DOHH2 (cell line): ENCODE results near the gene PTX4.

Experiments used
- H3F3A ChIP-seq: fragments of 200-600 bp; sonication (generic), shearing (Covaris generic); 2 replicates; pipeline ENCODE4 v1.6.0; 2016; ENCODE audit warnings: antibody characterized with exemption, mild to moderate bottlenecking; ENCODE audit not compliant: control insufficient read depth, insufficient read depth
- H3K27ac ChIP-seq: fragments of 200-600 bp; sonication (generic); 2 replicates; pipeline ENCODE4 v1.5.1; 2014; ENCODE audit warnings: low read depth, mild to moderate bottlenecking, low read length, moderate library complexity
- H3K27me3 ChIP-seq: fragments of 200-600 bp; sonication (generic); 2 replicates; pipeline ENCODE4 v1.6.1; 2014; ENCODE audit warnings: mild to moderate bottlenecking, low read length, mixed read lengths; ENCODE audit not compliant: control insufficient read depth
- H3K36me3 ChIP-seq: fragments of 200-600 bp; sonication (generic); 2 replicates; pipeline ENCODE4 v1.6.1; 2014; ENCODE audit warnings: mild to moderate bottlenecking, low read length, moderate library complexity, mixed read lengths; ENCODE audit not compliant: control insufficient read depth
- H3K4me1 ChIP-seq: fragments of 200-600 bp; sonication (generic); 2 replicates; pipeline ENCODE4 v1.6.1; 2014; ENCODE audit warnings: mild to moderate bottlenecking, low read length, mixed read lengths; ENCODE audit not compliant: control insufficient read depth
- H3K4me2 ChIP-seq: fragments of 200-600 bp; sonication (generic); 2 replicates; pipeline ENCODE4 v1.6.0; 2014; ENCODE audit warnings: mild to moderate bottlenecking, low read length, moderate library complexity
- H3K4me3 ChIP-seq: fragments of 200-600 bp; sonication (generic); 2 replicates; pipeline ENCODE4 v1.5.1; 2014; ENCODE audit warnings: mild to moderate bottlenecking, low read length, mixed read lengths
- H3K79me2 ChIP-seq: fragments of 200-600 bp; sonication (generic); 2 replicates; pipeline ENCODE4 v1.6.1; 2014; ENCODE audit warnings: mild to moderate bottlenecking, low read length, mixed read lengths; ENCODE audit not compliant: control insufficient read depth
- H3K9me2 ChIP-seq: fragments of 200-600 bp; sonication (generic); replicated peaks from 2 replicates; pipeline ENCODE4 v1.6.1; 2014; ENCODE audit warnings: mild to moderate bottlenecking, low read length, mixed read lengths; ENCODE audit not compliant: control insufficient read depth
- H3K9me3 ChIP-seq: fragments of 200-600 bp; sonication (generic); 2 replicates; pipeline ENCODE4 v1.6.1; 2014; ENCODE audit warnings: antibody characterized with exemption, low read length, mixed read lengths; ENCODE audit not compliant: control insufficient read depth, insufficient read depth
- H4K20me1 ChIP-seq: fragments of 200-600 bp; sonication (generic); 2 replicates; pipeline ENCODE4 v1.6.0; 2014; ENCODE audit warnings: low read depth, mild to moderate bottlenecking, antibody characterized with exemption, low read length, moderate library complexity; ENCODE audit not compliant: control insufficient read depth, insufficient read depth
- CTCF ChIP-seq: fragments of 200-600 bp; sonication (generic); IDR thresholded peaks from one replicate; pipeline ENCODE4 v1.5.1; 2014; ENCODE audit warnings: antibody characterized with exemption, mild to moderate bottlenecking, low read depth, low read length; ENCODE audit not compliant: poor library complexity, severe bottlenecking
- EZH2phosphoT487 ChIP-seq: fragments of 200-600 bp; sonication (generic); IDR thresholded peaks from 2 replicates; pipeline ENCODE4 v1.6.1; 2017; ENCODE audit warnings: borderline replicate concordance, mild to moderate bottlenecking, antibody characterized with exemption, low read length, moderate library complexity, mixed read lengths

PTX4 gene

DNA sequence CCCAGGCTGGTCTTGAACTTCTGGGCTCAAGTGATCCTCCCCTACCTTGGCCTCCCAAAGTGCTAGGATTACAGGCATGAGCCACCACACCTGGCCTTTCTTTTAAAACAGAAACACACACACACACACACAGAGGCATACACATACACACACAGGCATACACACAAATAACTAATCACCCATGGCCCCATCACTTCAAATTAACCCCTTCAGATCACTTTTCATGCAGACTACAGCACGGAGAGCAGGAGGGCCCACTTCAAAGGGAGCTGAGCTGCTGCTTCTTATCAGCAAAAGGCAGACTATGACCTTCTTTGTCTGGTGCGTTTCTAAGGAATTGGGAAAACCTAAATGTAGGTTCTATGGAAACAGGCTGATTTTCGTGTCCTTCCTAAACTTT, 15.8 kb downstream of the PTX4 start:
- TF ChIP-seq EZH2phosphoT487 (no peak), CTCF (no peak)
- H3K79me2 ChIP-seq: peaks cover 76% of the 10 kb centered on the region
- peaks cover 56% of the 10 kb centered on the region for H3K4me1 ChIP-seq
- H3K9me3 ChIP-seq: no peaks in the 10 kb centered on the region
- H3K4me3 ChIP-seq: peak overlapping the region; percentile 40; the same call in 1 of the 2 replicates
- H3F3A ChIP-seq: peaks cover 6% of the 10 kb centered on the region; the same call in 1 of the 2 replicates
- peak overlapping the region; percentile 94 for H3K4me2 ChIP-seq
- H3K9me2 ChIP-seq: no peaks in the 10 kb centered on the region
- H4K20me1 ChIP-seq: no peaks in the 10 kb centered on the region
- H3K36me3 ChIP-seq: 0 out of 2 replicates have a peak, but pooled peaks cover 4% of the 10 kb centered on the region
- no peak overlapping the region for H3K27ac ChIP-seq
- H3K27me3 ChIP-seq: no peaks in the 10 kb centered on the region

GRCh38 chr16:1471569-1472194, 17.1 kb downstream of the PTX4 start:
- TF ChIP-seq CTCF (no peak), EZH2phosphoT487 (no peak)
- Histone ChIP-seq H3K4me3 (peak overlapping the region; percentile 74), H4K20me1 (no peaks in the 10 kb centered on the region), H3K79me2 (peaks cover 88% of the 10 kb centered on the region), H3F3A (peaks cover 6% of the 10 kb centered on the region; the same call in 1 of the 2 replicates), H3K9me2 (no peaks in the 10 kb centered on the region), H3K9me3 (no peaks in the 10 kb centered on the region), H3K4me2 (peak overlapping the region; percentile 94), H3K27ac (peak overlapping the region; percentile 79), H3K27me3 (no peaks in the 10 kb centered on the region), H3K4me1 (peaks cover 56% of the 10 kb centered on the region), H3K36me3 (0 out of 2 replicates have a peak, but pooled peaks cover 4% of the 10 kb centered on the region)

DNA sequence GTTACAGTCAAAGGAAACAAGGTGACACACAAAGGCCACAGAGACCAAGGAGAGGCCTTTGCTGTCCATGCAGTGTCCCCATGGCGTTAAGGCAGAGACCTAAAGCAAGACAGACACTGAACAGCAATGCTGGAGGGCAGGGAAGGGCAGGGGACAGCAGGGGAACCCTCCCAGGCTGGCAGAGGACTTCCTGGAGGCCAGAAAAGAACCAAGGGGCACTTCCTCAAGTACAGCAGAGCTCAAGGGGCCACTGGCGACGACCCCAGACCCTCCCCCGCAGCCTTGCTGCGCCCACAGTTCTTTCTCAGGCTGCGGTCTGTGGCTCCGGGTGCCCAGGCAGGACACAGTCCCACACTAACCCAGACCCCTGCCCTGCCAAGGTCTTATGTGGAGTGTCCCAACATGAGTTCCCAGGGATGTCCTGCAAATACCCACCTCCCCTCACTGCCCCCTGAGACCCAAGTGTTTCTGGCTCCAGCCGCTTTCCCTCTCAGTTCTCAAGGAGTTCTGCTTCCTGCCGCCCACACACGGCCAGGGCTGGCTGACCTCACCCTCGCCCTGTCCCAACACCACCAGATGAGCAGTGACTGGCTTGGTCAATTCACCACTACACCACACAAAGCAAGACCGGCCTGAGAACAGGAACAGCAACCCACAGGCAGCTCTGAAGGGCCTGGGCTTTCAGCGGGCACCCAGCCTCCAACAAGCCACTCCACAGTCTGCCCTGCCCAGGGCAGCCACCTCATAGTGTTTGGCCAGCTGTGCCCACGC, 18.1 kb downstream of the PTX4 start:
- no peaks in the 10 kb centered on the region for H3K27me3 ChIP-seq
- TF ChIP-seq EZH2phosphoT487 (no peak), CTCF (no peak)
- peak overlapping the region; percentile 74 for H3K4me3 ChIP-seq
- 0 out of 2 replicates have a peak, but pooled peaks cover 4% of the 10 kb centered on the region for H3K36me3 ChIP-seq
- H3K79me2 ChIP-seq: peaks cover 96% of the 10 kb centered on the region
- H3F3A ChIP-seq: peaks cover 6% of the 10 kb centered on the region; the same call in 1 of the 2 replicates
- H3K9me3 ChIP-seq: no peaks in the 10 kb centered on the region
- peaks cover 53% of the 10 kb centered on the region for H3K4me1 ChIP-seq
- H4K20me1 ChIP-seq: no peaks in the 10 kb centered on the region
- peak overlapping the region; percentile 79 for H3K27ac ChIP-seq
- peak overlapping the region; percentile 94 for H3K4me2 ChIP-seq
- no peaks in the 10 kb centered on the region for H3K9me2 ChIP-seq
